Stimulated activated CD4-positive, alpha-beta T cell treated with anti-CD3 and anti-CD28 coated beads, Interleukin-12 subunit alpha, Interleukin-12 subunit beta, amount 100 ng/mL, for 24 hours (primary cell): Measurements from ENCODE around the gene SOX13.
A peak's percentile ranks its signal among the peaks of the same experiment; 100 is the strongest.

ENCODE experiments used
- DNase-seq, 2 experiments: peaks; one replicate each; pipeline ENCODE4 v3.0.0-alpha.2; 2020; ENCODE audit warnings: low read depth in 2 of 2

SOX13 gene

DNA sequence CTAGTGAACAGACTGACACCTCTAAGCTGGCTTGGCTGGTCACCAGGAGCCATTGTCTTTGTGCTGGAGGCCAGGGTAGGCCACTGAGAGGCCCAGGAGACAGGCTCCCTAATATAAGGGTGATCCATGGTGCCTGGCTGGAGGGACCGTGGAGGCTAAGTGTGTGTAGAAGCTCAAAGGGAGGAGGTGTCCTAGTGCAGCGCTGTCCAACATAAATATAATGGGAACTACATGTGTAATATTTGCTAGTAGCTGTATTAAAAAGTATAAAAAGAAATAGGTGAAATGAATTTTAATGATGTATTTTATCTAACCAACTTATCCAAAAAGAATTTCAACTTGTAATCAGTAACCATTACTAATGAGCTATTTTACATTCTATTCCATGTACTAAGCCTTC, 35.0 kb downstream of the SOX13 start:
- DNase-seq: no peak

DNA sequence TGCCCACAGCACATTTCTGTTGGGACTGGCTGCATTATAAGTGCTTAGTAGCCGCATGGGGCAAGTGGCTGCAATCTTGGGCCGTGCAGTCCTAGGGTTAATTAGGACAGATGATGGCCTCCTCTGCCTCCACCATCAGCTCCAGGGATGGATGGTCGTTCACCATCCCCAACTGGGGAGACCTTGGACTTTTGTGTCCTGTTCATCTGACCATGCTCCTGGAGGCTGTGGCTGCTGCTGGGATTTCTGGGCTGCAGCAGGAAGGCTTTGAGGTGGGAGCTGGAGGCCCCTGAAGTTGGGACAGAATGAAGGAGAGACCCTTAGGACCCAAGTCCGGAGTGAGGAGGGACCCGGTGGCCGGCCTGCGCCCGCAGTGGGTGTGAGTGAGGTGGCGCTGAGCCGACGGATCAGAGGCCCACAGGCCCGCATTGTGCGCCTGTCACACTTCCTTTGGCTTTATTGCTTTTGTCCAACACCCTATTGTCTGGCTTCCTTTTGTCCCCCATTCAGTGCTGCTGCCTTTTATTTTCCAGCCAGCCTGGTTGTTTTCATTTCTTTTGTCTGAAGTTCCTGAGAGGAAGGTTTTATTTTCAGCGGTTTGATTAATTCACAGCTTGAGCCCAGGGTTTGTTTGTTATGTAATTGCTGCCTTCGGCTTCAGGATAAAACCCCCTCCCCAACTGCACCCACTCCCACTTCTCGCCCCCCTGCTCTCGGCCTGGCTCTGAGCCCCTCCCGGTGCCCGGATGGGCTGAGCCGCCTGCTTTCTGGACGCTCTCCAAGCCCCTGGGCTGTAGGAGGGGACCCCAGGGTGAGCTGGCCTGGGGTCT, 35.6 kb downstream of the SOX13 start:
- DNase-seq: no peak

GRCh38 chr1:204110894-204111633, 38.1 kb downstream of the SOX13 start:
- DNase-seq: no peak

DNA sequence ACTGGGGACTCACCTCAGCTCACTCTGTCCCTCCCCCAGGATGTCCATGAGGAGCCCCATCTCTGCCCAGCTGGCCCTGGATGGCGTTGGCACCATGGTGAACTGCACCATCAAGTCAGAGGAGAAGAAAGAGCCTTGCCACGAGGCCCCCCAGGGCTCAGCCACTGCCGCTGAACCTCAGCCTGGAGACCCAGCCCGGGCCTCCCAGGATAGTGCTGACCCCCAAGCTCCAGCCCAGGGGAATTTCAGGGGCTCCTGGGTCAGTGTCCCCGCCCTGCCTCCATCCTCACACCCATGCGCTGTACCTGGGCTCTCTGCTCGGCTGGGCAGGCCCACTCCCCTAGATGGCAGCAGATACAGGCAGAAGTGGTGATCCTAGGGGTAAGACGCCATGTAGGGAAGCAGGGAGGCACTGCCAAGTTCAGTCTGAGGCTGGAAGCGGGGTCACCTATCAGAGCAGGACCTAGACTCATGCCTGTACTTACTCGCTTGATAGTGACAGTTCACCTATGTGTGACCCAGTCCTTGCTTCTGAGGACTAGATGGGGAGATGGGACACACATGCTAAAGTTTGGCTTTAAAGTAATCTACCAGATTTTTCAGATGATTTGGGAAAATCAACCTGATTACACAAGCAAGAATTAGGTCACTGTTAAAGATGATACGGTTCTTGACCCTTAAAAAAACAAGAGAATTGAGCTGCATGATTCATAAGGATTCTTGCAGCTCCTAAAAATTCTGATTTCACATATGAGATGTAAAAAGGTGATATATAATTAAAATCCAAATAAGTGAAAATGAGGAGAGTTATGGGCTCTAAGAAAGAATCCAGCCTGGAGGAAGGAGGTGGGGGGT, 40.2 kb downstream of the SOX13 start:
- DNase-seq: no peak

DNA sequence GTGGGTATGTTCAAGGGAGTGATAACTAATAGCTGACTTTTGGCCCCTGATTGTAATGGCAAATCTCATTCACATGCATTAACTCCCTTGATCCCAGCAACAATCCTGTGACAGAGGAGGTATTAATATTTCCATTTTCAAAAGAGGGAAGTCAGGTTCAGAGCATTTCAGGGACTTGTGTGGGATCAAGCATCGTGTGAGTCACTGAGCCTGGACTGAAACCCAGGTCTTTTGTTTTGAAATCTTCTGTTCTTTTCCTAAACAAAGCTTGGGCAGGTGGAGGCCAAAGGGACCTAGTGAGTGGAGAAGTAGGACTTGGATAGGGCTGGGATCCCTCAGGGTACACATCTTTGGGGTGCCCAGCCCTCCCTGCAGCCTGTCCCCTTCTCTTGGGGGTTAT, 41.0 kb downstream of the SOX13 start:
- no peak for DNase-seq

DNA sequence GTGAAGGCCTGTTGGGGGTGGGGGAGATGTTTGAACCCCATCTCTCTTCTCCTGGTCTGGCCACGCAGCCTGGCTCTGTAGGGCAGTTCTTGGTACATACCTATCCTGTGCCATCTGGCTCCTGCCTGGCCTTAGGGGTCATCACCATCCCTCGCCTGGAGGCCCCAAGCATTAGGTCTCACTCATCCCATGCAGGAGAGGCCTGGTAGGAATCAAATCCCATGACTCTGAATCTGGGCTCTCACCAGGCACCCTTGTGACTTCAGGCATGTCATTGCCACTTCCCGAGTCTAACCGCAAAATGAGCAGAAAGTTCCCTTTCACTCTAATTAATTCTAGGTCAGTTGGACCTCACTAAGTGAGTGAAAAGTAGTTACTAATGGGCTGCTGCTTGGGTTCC, 41.7 kb downstream of the SOX13 start:
- DNase-seq: no peak

GRCh38 chr1:204115116-204115515, 42.2 kb downstream of the SOX13 start:
- DNase-seq: no peak

- no peak for DNase-seq
These were observed 43.6 kb downstream of the SOX13 start for GRCh38 chr1:204116539-204116938.

- DNase-seq: no peak
These were observed 49.1 kb downstream of the SOX13 start for GRCh38 chr1:204121840-204122555.

- no peak for DNase-seq
These were observed 50.5 kb downstream of the SOX13 start for GRCh38 chr1:204123376-204123775.

DNA sequence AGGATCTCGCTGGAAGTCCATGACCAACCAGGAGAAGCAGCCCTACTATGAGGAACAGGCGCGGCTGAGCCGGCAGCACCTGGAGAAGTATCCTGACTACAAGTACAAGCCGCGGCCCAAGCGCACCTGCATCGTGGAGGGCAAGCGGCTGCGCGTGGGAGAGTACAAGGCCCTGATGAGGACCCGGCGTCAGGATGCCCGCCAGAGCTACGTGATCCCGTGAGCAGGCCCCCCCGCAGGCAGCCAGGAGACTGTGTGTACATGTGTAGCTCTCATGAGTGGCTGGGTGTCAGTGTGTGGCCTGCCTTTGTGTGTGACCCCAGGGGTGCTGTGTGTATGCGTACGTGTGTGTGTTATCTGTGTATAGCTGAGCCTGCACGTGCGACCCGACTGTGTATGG, 51.7 kb downstream of the SOX13 start:
- DNase-seq: no peak

DNA sequence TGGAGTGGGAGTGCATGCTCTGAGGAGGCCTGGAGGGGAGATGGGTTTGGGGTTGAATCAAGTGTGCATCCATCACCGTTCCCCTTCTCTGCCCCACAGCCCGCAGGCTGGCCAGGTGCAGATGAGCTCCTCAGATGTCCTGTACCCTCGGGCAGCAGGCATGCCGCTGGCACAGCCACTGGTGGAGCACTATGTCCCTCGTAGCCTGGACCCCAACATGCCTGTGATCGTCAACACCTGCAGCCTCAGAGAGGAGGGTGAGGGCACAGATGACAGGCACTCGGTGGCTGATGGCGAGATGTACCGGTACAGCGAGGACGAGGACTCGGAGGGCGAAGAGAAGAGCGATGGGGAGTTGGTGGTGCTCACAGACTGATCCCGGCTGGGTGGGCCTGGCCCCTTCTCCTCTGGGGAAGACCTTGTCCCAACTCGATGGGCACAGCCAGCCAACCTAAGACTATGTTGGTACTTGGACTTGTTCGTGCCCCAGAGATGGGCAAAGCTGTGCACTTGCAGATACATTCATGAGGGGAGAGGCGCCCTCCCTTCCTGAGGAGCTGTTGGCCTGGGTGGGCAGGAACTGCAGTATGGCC, 52.9 kb downstream of the SOX13 start:
- DNase-seq: no peak

GRCh38 chr1:204126386-204126785, 53.5 kb downstream of the SOX13 start:
- no peak for DNase-seq

DNA sequence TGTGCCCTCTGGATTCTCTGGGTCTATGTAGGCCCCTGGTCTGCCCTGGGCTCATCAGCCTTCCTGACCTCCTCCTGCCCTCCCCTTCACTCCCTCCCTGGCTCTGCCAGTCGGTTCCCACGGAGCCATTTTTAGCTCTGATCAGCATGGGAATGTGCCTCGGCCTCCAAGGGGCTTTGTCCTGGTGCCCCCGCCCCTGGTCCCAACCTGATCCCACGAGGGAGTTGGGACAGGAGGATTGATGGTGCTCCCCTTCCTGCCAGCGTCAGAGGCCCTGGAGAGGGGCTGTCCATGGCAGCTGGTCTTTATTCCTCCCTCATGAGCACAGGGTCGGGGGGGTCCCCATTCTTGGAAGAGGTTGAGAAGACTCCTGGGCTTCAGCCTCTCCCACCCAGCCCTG, 54.0 kb downstream of the SOX13 start:
- no peak for DNase-seq

DNA sequence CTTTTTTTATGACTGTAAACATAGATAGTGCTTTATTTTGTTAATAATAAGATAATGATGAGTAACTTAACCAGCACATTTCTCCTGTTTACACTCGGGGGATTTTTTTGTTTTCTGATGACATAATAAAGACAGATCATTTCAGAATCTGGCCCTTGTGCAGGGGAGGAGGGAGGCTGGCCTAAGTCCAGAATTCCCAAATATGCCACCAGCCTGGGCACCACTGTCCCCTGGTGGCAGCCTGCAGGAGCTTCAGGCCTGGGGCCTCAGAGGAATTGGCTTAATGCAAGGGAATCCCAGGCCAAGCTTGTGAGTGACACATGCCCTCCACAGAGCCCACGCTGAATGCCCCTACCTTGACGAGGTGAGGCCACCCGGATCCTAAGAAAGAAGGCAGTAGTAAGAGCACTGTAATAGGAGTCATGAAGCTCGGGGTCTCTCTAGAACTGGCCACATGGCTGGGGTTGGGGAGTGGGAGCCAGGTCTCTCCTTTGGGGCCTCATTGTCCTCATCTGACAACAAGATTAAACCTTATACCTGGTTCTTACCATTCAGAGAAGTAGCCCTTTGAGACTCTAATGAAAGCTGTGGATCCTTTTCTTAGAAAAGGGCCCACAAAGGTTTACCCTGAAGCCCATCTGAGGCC, 54.8 kb downstream of the SOX13 start:
- no peak for DNase-seq

GRCh38 chr1:204128464-204128963, 55.6 kb downstream of the SOX13 start:
- no peak for DNase-seq

GRCh38 chr1:204128964-204129896, 56.3 kb downstream of the SOX13 start:
- peak; percentile 18 to 48 for DNase-seq

DNA sequence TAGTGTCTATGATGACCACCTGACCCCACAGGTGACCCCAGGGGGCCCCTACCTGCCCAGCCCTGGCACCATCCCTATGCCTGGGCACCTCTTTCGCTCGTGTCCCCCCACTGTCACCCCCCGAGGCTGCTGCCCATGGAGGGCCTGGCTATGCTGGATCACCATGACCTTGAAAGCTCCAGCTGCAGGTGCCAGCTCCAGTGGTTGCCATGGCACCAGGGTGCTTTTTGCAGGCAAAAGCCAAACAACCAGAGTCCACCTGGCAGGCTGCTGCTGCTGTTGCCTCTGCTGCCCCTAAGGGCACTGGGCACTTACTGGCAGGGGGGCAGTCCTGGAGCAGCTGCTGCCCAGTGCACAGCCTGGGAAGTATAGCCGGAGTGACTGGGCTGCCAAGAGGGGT, 57.3 kb downstream of the SOX13 start:
- no peak for DNase-seq
